OCI-LY7 (cell line): ENCODE measurements around the gene ANKRD13D. TPM values are rescaled to one million over a fixed set of nuclear protein-coding genes. Genes with fewer than 3 reads are reported as not detected.

Source experiments
- BruUV-seq: library from RNA; stranded (reverse); fragments of 400-500 nt; replicated peaks from 2 replicates; lab custom pipeline; 2021; lab: Mats Ljungman, UMichigan
- CTCF ChIA-PET: fragments of 300-600 bp; sonication (Branson Sonifier 250); formaldehyde crosslinking; loops from one replicate; lab custom pipeline; 2022; ENCODE audit warnings: antibody characterized with exemption; ENCODE audit not compliant: unreplicated experiment; lab: Charles Lee
- POLR2A ChIA-PET: fragments of 300-600 bp; sonication (Branson Sonifier 250); formaldehyde crosslinking; loops from one replicate; lab custom pipeline; 2022; ENCODE audit warnings: antibody characterized with exemption; lab: Charles Lee
- DNase-seq: peaks from one replicate; pipeline ENCODE4 v3.0.0-alpha.2; 2015; ENCODE audit warnings: low spot score
- H2AFZ ChIP-seq: fragments of 200-600 bp; sonication (generic), shearing (Covaris generic); 2 replicates; pipeline ENCODE4 v1.6.1; 2014; ENCODE audit warnings: mild to moderate bottlenecking, antibody characterized with exemption, low read length, moderate library complexity
- H3K27ac ChIP-seq: fragments of 200-600 bp; sonication (generic); 2 replicates; pipeline ENCODE4 v1.5.1; 2014; ENCODE audit warnings: mixed run types, low read depth, mild to moderate bottlenecking, moderate library complexity, low read length, inconsistent platforms; ENCODE audit not compliant: poor library complexity, severe bottlenecking
- H3K36me3 ChIP-seq: fragments of 200-600 bp; sonication (generic); 2 replicates; pipeline ENCODE4 v1.6.1; 2014; ENCODE audit warnings: mild to moderate bottlenecking, antibody characterized with exemption, low read length, moderate library complexity, mixed read lengths; ENCODE audit not compliant: insufficient read depth
- H3K4me1 ChIP-seq: fragments of 200-600 bp; sonication (generic); 2 replicates; pipeline ENCODE4 v1.5.1; 2014; ENCODE audit warnings: mild to moderate bottlenecking, low read length; ENCODE audit not compliant: insufficient read depth, poor library complexity, severe bottlenecking
- H3K4me2 ChIP-seq: fragments of 200-600 bp; sonication (generic); 2 replicates; pipeline ENCODE4 v1.6.1; 2014; ENCODE audit warnings: mild to moderate bottlenecking, low read length
- H3K4me3 ChIP-seq: fragments of 200-600 bp; sonication (generic); 2 replicates; pipeline ENCODE4 v1.5.1; 2014; ENCODE audit warnings: mild to moderate bottlenecking, low read depth, low read length; ENCODE audit not compliant: poor library complexity, severe bottlenecking
- H3K79me2 ChIP-seq: fragments of 200-600 bp; sonication (generic); 2 replicates; pipeline ENCODE4 v1.6.1; 2016; ENCODE audit warnings: low read depth, mild to moderate bottlenecking, low read length, moderate library complexity, mixed read lengths; ENCODE audit not compliant: insufficient read depth
- H3K9me2 ChIP-seq: fragments of 200-600 bp; sonication (generic); 2 replicates; pipeline ENCODE4 v1.6.1; 2016; ENCODE audit warnings: mild to moderate bottlenecking, low read length, mixed read lengths; ENCODE audit not compliant: insufficient read depth
- H3K9me3 ChIP-seq: fragments of 200-600 bp; sonication (generic); 2 replicates; pipeline ENCODE4 v1.6.1; 2014; ENCODE audit warnings: mild to moderate bottlenecking, mixed run types, low read length, mixed read lengths
- H4K20me1 ChIP-seq: fragments of 200-600 bp; sonication (generic); 2 replicates; pipeline ENCODE4 v1.6.1; 2014; ENCODE audit warnings: mild to moderate bottlenecking, antibody characterized with exemption, low read length, moderate library complexity, mixed read lengths; ENCODE audit not compliant: insufficient read depth
- CTCF ChIP-seq: fragments of 200-600 bp; sonication (generic); conservative IDR thresholded peaks from 2 replicates; pipeline ENCODE4 v1.5.1; 2014; ENCODE audit warnings: mild to moderate bottlenecking, antibody characterized with exemption, low read length, moderate library complexity, mixed read lengths
- EZH2phosphoT487 ChIP-seq: fragments of 200-600 bp; sonication (generic); IDR thresholded peaks from 2 replicates; pipeline ENCODE4 v1.6.1; 2018; ENCODE audit warnings: low read depth, borderline replicate concordance, mild to moderate bottlenecking, mixed run types, antibody characterized with exemption, low read length, moderate library complexity, mixed read lengths
- intact Hi-C: fragments of 100-400 bp; cut with micrococcal nuclease; formaldehyde crosslinking; loops from one replicate; pipeline ENCODE4 v1.10.0; 2022; ENCODE audit not compliant: unreplicated experiment
- total RNA-seq, 2 experiments: library from RNA; depleted of rRNA in 1 of 2; stranded (reverse); fragments of >200 nt in 1 of 2; shearing (Covaris generic) in 1 of 2; gene quantifications; 2 replicates each; pipeline ENCODE4 v1.2.3, GENCODE V29; 2014 to 2022

The ANKRD13D gene
- total RNA-seq, 2 experiments from 2014 or later: 119 to 136 TPM

DNA sequence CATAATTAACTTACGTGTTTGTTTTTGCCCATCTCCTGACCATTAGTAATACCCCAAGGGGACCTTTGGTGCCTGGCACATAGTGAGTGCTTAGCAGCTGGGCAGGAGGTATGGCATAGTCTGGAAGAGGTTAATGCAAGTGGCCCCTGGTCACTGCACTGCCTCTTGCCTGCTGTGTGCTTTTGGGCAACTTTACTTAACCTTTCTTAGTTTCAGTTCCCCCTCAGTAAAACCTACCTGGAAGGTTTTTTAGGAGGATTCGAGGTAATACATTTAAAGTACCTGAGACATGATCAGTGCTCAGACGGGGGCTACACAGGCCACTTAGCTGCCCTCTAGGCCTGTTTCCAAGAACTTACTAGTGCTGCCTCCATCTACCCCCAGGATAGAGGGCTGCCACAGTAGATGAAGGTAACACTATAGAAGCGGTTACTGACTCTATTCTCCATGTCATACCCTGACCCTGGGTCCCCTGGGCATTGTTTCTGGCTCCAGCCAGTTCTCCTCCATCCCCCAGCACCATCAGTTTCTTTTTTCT lies 60.9 kb downstream of the ANKRD13D start:
- DNase-seq: no peak
- H4K20me1 ChIP-seq: no peaks in the 10 kb centered on the region
- H3K79me2 ChIP-seq: peaks cover 4% of the 10 kb centered on the region; the same call in 1 of the 2 replicates
- peaks cover 69% of the 10 kb centered on the region for H3K4me1 ChIP-seq
- CTCF ChIA-PET: interaction anchor here (1.2 kb wide), 1 partner anchor 31 kb away, joined by 7 read pairs; no protein-coding TSS in a partner anchor
- intact Hi-C loops: loop anchor here (5.0 to 10.0 kb wide), 4 partner anchors 117 to 235 kb away; partner anchors contain the start of genes AIP, CDK2AP2, GSTP1 and PITPNM1
- H3K4me2 ChIP-seq: peak overlapping the region; percentile 40
- POLR2A ChIA-PET: interaction anchor here (0.7 to 9.3 kb wide), 3 partner anchors 29 to 1435 kb away, joined by 4 to 106 read pairs (median 4); partner anchors contain the start of gene KDM2A
- H3K9me3 ChIP-seq: no peaks in the 10 kb centered on the region
- no peak overlapping the region for H2AFZ ChIP-seq
- TF ChIP-seq CTCF (no peak), EZH2phosphoT487 (no peak)
- no peaks in the 10 kb centered on the region for H3K9me2 ChIP-seq
- H3K27ac ChIP-seq: no peak overlapping the region
- no TSS peak for BruUV-seq
- peaks cover 9% of the 10 kb centered on the region; the same call in 1 of the 2 replicates for H3K36me3 ChIP-seq
- H3K4me3 ChIP-seq: no peak overlapping the region

GRCh38 chr11:67351275-67352005 lies 62.3 kb downstream of the ANKRD13D start:
- Histone ChIP-seq H4K20me1 (no peaks in the 10 kb centered on the region), H3K4me3 (peak overlapping the region; percentile 77), H3K36me3 (peaks cover 9% of the 10 kb centered on the region; the same call in 1 of the 2 replicates), H3K4me1 (peaks cover 69% of the 10 kb centered on the region), H3K4me2 (peak overlapping the region; percentile 86), H3K9me3 (no peaks in the 10 kb centered on the region), H3K9me2 (no peaks in the 10 kb centered on the region), H3K27ac (peak overlapping the region; percentile 93), H3K79me2 (peaks cover 11% of the 10 kb centered on the region; the same call in 1 of the 2 replicates), H2AFZ (no peak overlapping the region)
- TF ChIP-seq CTCF (peak; percentile 94), EZH2phosphoT487 (no peak)
- intact Hi-C loops: loop anchor here (1.0 to 10.0 kb wide), 5 partner anchors 31 to 233 kb away; partner anchors contain the start of genes AIP, CDK2AP2, GSTP1 and PITPNM1
- TSS peak; percentile 83 for BruUV-seq
- ChIA-PET POLR2A (interaction anchor here (0.6 to 9.3 kb wide), 9 partner anchors 16 to 136 kb away, joined by 3 to 106 read pairs (median 3); no protein-coding TSS in a partner anchor), CTCF (interaction anchor here (0.6 to 7.3 kb wide), 9 partner anchors 9 to 884 kb away, joined by 3 to 136 read pairs (median 4); partner anchors contain the start of genes CLCF1 and PPP1CA)
- DNase-seq: peak; percentile 84

Other genes starting within 250 kb of the ANKRD13D start
- not detected in 2 replicates for gene RHOD, start 232.5 kb upstream of the ANKRD13D start, total RNA-seq (2014; rRNA removed; shearing (Covaris generic))
- gene RHOD, start 232.5 kb upstream of the ANKRD13D start, total RNA-seq (2022): not detected in 2 replicates
- 25.4 and 31.7 TPM in 2 replicates for gene KDM2A, start 170.0 kb upstream of the ANKRD13D start, total RNA-seq (2014; rRNA removed; shearing (Covaris generic))
- gene KDM2A, start 170.0 kb upstream of the ANKRD13D start, total RNA-seq (2022): 62.5 and 66.2 TPM in 2 replicates
- 379 and 397 TPM in 2 replicates for gene GRK2, start 22.8 kb upstream of the ANKRD13D start, total RNA-seq (2014; rRNA removed; shearing (Covaris generic))
- gene GRK2, start 22.8 kb upstream of the ANKRD13D start, total RNA-seq (2022): 280 and 373 TPM in 2 replicates
- 8.4 and 9.2 TPM in 2 replicates for gene SSH3, start 14.2 kb downstream of the ANKRD13D start, total RNA-seq (2014; rRNA removed; shearing (Covaris generic))
- 18.5 and 22.0 TPM in 2 replicates for gene SSH3, start 14.2 kb downstream of the ANKRD13D start, total RNA-seq (2022)
- gene POLD4, start 64.2 kb downstream of the ANKRD13D start, total RNA-seq (2014; rRNA removed; shearing (Covaris generic)): 146 and 153 TPM in 2 replicates
- 160 and 171 TPM in 2 replicates for gene POLD4, start 64.2 kb downstream of the ANKRD13D start, total RNA-seq (2022)
- gene CLCF1, start 84.3 kb downstream of the ANKRD13D start, total RNA-seq (2014; rRNA removed; shearing (Covaris generic)): 0.35 and 0.67 TPM in 2 replicates
- 0.34 TPM in 1 of 2 replicates, not detected in the other for gene CLCF1, start 84.3 kb downstream of the ANKRD13D start, total RNA-seq (2022)
- gene RAD9A, start 102.7 kb downstream of the ANKRD13D start, total RNA-seq (2014; rRNA removed; shearing (Covaris generic)): 30.1 and 51.0 TPM in 2 replicates
- 62.2 and 71.1 TPM in 2 replicates for gene RAD9A, start 102.7 kb downstream of the ANKRD13D start, total RNA-seq (2022)
- gene PPP1CA, start 112.6 kb downstream of the ANKRD13D start, total RNA-seq (2014; rRNA removed; shearing (Covaris generic)): 248 and 311 TPM in 2 replicates
- 210 and 219 TPM in 2 replicates for gene PPP1CA, start 112.6 kb downstream of the ANKRD13D start, total RNA-seq (2022)
- 105 and 124 TPM in 2 replicates for gene TBC1D10C, start 114.8 kb downstream of the ANKRD13D start, total RNA-seq (2014; rRNA removed; shearing (Covaris generic))
- 108 and 117 TPM in 2 replicates for gene TBC1D10C, start 114.8 kb downstream of the ANKRD13D start, total RNA-seq (2022)
- 0.06 and 0.15 TPM in 2 replicates for gene CARNS1, start 126.4 kb downstream of the ANKRD13D start, total RNA-seq (2014; rRNA removed; shearing (Covaris generic))
- gene CARNS1, start 126.4 kb downstream of the ANKRD13D start, total RNA-seq (2022): 0.21 and 0.41 TPM in 2 replicates
- 51.1 and 69.4 TPM in 2 replicates for gene RPS6KB2, start 139.2 kb downstream of the ANKRD13D start, total RNA-seq (2014; rRNA removed; shearing (Covaris generic))
- 48.3 and 54.9 TPM in 2 replicates for gene RPS6KB2, start 139.2 kb downstream of the ANKRD13D start, total RNA-seq (2022)
- gene PTPRCAP, start 148.4 kb downstream of the ANKRD13D start, total RNA-seq (2014; rRNA removed; shearing (Covaris generic)): 175 and 212 TPM in 2 replicates
- gene PTPRCAP, start 148.4 kb downstream of the ANKRD13D start, total RNA-seq (2022): 101 and 129 TPM in 2 replicates
- 48.0 and 55.3 TPM in 2 replicates for gene CORO1B, start 154.2 kb downstream of the ANKRD13D start, total RNA-seq (2014; rRNA removed; shearing (Covaris generic))
- gene CORO1B, start 154.2 kb downstream of the ANKRD13D start, total RNA-seq (2022): 85.3 and 87.4 TPM in 2 replicates
- not detected in 2 replicates for gene GPR152, start 163.4 kb downstream of the ANKRD13D start, total RNA-seq (2014; rRNA removed; shearing (Covaris generic))
- gene GPR152, start 163.4 kb downstream of the ANKRD13D start, total RNA-seq (2022): not detected in 2 replicates
- 3.0 and 3.1 TPM in 2 replicates for gene CABP4, start 166.1 kb downstream of the ANKRD13D start, total RNA-seq (2014; rRNA removed; shearing (Covaris generic))
- gene CABP4, start 166.1 kb downstream of the ANKRD13D start, total RNA-seq (2022): 11.5 and 11.8 TPM in 2 replicates
- gene TMEM134, start 179.9 kb downstream of the ANKRD13D start, total RNA-seq (2014; rRNA removed; shearing (Covaris generic)): 26.8 and 38.8 TPM in 2 replicates
- gene TMEM134, start 179.9 kb downstream of the ANKRD13D start, total RNA-seq (2022): 76.9 and 86.9 TPM in 2 replicates
- 123 and 125 TPM in 2 replicates for gene AIP, start 193.7 kb downstream of the ANKRD13D start, total RNA-seq (2014; rRNA removed; shearing (Covaris generic))
- 112 and 116 TPM in 2 replicates for gene AIP, start 193.7 kb downstream of the ANKRD13D start, total RNA-seq (2022)
- gene PITPNM1, start 216.1 kb downstream of the ANKRD13D start, total RNA-seq (2014; rRNA removed; shearing (Covaris generic)): 37.2 and 43.5 TPM in 2 replicates
- 45.6 and 51.3 TPM in 2 replicates for gene PITPNM1, start 216.1 kb downstream of the ANKRD13D start, total RNA-seq (2022)
- gene CDK2AP2, start 218.9 kb downstream of the ANKRD13D start, total RNA-seq (2014; rRNA removed; shearing (Covaris generic)): 57.0 and 71.5 TPM in 2 replicates
- gene CDK2AP2, start 218.9 kb downstream of the ANKRD13D start, total RNA-seq (2022): 83.9 and 90.2 TPM in 2 replicates
- gene CABP2, start 234.1 kb downstream of the ANKRD13D start, total RNA-seq (2014; rRNA removed; shearing (Covaris generic)): not detected in 2 replicates
- not detected in 2 replicates for gene CABP2, start 234.1 kb downstream of the ANKRD13D start, total RNA-seq (2022)